HG02938 (cell line): ENCODE measurements around the gene AFG1L.
"Not testable (repeated sequence)": the region's sequence is repeated elsewhere in the genome, so short reads cannot be mapped to it uniquely, and the experiment has no call there.

Source experiments
- ATAC-seq: cut with Tn5 transposase; IDR thresholded peaks from one replicate; pipeline ENCODE4 v1.9.1; 2021; ENCODE audit warnings: mild to moderate bottlenecking, moderate library complexity; ENCODE audit not compliant: unreplicated experiment

Gene AFG1L

GRCh38 chr6:108294727-108295625, at the start of gene AFG1L:
Gene AFG1L (plus strand): TSS chr6:108295054. CDS start chr6:108295080, 26 bp downstream.
- peak; percentile 82 for ATAC-seq

- ATAC-seq, result not testable (repeated sequence)
Measured at GRCh38 chr6:108245095-108245494, 49.8 kb upstream of the AFG1L start.

GRCh38 chr6:108247965-108248536, 46.8 kb upstream of the AFG1L start:
- ATAC-seq, result no peak

GRCh38 chr6:108250240-108250866, 44.5 kb upstream of the AFG1L start:
- ATAC-seq, result no peak

- ATAC-seq, result no peak
Measured at GRCh38 chr6:108251252-108251651, 43.6 kb upstream of the AFG1L start.

GRCh38 chr6:108252055-108252454, 42.8 kb upstream of the AFG1L start:
- no peak for ATAC-seq

- no peak for ATAC-seq
Measured at GRCh38 chr6:108253241-108253640, 41.6 kb upstream of the AFG1L start.

- no peak for ATAC-seq
Measured at GRCh38 chr6:108254433-108255410, 40.1 kb upstream of the AFG1L start.

GRCh38 chr6:108260126-108260808, 34.6 kb upstream of the AFG1L start:
- ATAC-seq, result peak; percentile 2

- peak; percentile 90 for ATAC-seq
Measured at GRCh38 chr6:108260809-108261569, 33.9 kb upstream of the AFG1L start, which contains the start of gene SNX3. Gene SNX3 (minus strand): TSS chr6:108261040. CDS start chr6:108260921, 119 bp downstream.

GRCh38 chr6:108263371-108263770, 31.5 kb upstream of the AFG1L start:
- ATAC-seq, result no peak

GRCh38 chr6:108268845-108269244, 26.0 kb upstream of the AFG1L start:
- ATAC-seq, result no peak

- not testable (repeated sequence) for ATAC-seq
Measured at GRCh38 chr6:108269955-108270354, 24.9 kb upstream of the AFG1L start.

- ATAC-seq, result no peak
Measured at GRCh38 chr6:108274546-108274945, 20.3 kb upstream of the AFG1L start.

- no peak for ATAC-seq
Measured at GRCh38 chr6:108275976-108276375, 18.9 kb upstream of the AFG1L start.

GRCh38 chr6:108277295-108277694, 17.6 kb upstream of the AFG1L start:
- ATAC-seq, result no peak

- ATAC-seq, result no peak
Measured at GRCh38 chr6:108277831-108278230, 17.0 kb upstream of the AFG1L start.

GRCh38 chr6:108285381-108285780, 9.5 kb upstream of the AFG1L start:
- no peak for ATAC-seq

GRCh38 chr6:108286366-108286765, 8.5 kb upstream of the AFG1L start:
- ATAC-seq, result no peak
